Activated naive CD8-positive, alpha-beta T cell (primary cell): ENCODE results near the gene LSM2.
"Not testable (repeated sequence)": the region's sequence is repeated elsewhere in the genome, so short reads cannot be mapped to it uniquely, and the experiment has no call there.

ENCODE experiments used
- H3K27ac Mint-ChIP-seq: one replicate; pipeline ENCODE4 v1.8.0; 2021; ENCODE audit warnings: mixed read lengths
- H3K27me3 Mint-ChIP-seq: one replicate; pipeline ENCODE4 v1.8.0; 2021; ENCODE audit warnings: mixed read lengths
- H3K36me3 Mint-ChIP-seq: one replicate; pipeline ENCODE4 v1.8.0; 2021; ENCODE audit warnings: mixed read lengths
- H3K4me1 Mint-ChIP-seq: one replicate; pipeline ENCODE4 v1.8.0; 2021; ENCODE audit warnings: low read depth, mixed read lengths
- H3K4me3 Mint-ChIP-seq: one replicate; pipeline ENCODE4 v1.8.0; 2021; ENCODE audit warnings: mild to moderate bottlenecking, mixed read lengths
- H3K9me3 Mint-ChIP-seq: one replicate; pipeline ENCODE4 v1.8.0; 2021; ENCODE audit warnings: low read depth, mixed read lengths

The LSM2 gene

GRCh38 chr6:31834367-31835250 lies 27.8 kb upstream of the LSM2 start:
- peak overlapping the region; percentile 99 for H3K27ac Mint-ChIP-seq
- no peaks in the 10 kb centered on the region for H3K27me3 Mint-ChIP-seq
- H3K4me3 Mint-ChIP-seq, result peak overlapping the region; percentile 92
- H3K36me3 Mint-ChIP-seq, result peaks cover 28% of the 10 kb centered on the region
- no peaks in the 10 kb centered on the region for H3K9me3 Mint-ChIP-seq
- H3K4me1 Mint-ChIP-seq, result peaks cover 28% of the 10 kb centered on the region

GRCh38 chr6:31831350-31832215 lies 24.8 kb upstream of the LSM2 start:
- Mint-ChIP-seq H3K27ac (no peak overlapping the region), H3K4me1 (peaks cover 18% of the 10 kb centered on the region), H3K9me3 (no peaks in the 10 kb centered on the region), H3K4me3 (peak overlapping the region; percentile 96), H3K36me3 (peaks cover 11% of the 10 kb centered on the region), H3K27me3 (no peaks in the 10 kb centered on the region)

GRCh38 chr6:31830886-31831335 lies 24.1 kb upstream of the LSM2 start:
- no peaks in the 10 kb centered on the region for H3K9me3 Mint-ChIP-seq
- peaks cover 22% of the 10 kb centered on the region for H3K4me1 Mint-ChIP-seq
- peak overlapping the region; percentile 73 for H3K27ac Mint-ChIP-seq
- H3K4me3 Mint-ChIP-seq, result peak overlapping the region; percentile 96
- peaks cover 5% of the 10 kb centered on the region for H3K36me3 Mint-ChIP-seq
- no peaks in the 10 kb centered on the region for H3K27me3 Mint-ChIP-seq

GRCh38 chr6:31829633-31830283 lies 23.0 kb upstream of the LSM2 start:
- H3K27me3 Mint-ChIP-seq, result no peaks in the 10 kb centered on the region
- H3K9me3 Mint-ChIP-seq, result no peaks in the 10 kb centered on the region
- H3K36me3 Mint-ChIP-seq, result no peaks in the 10 kb centered on the region
- H3K4me3 Mint-ChIP-seq, result peak overlapping the region; percentile 96
- peak overlapping the region; percentile 67 for H3K27ac Mint-ChIP-seq
- H3K4me1 Mint-ChIP-seq, result peaks cover 29% of the 10 kb centered on the region

GRCh38 chr6:31827286-31828079 lies 20.7 kb upstream of the LSM2 start, which contains the start of gene HSPA1B:
TSS of gene HSPA1B (plus strand) at chr6:31827738. CDS start at chr6:31827951, 213 bp downstream.
- no peaks in the 10 kb centered on the region for H3K27me3 Mint-ChIP-seq
- peak within 1 kb of the TSS; percentile 98 for H3K27ac Mint-ChIP-seq
- no peaks in the 10 kb centered on the region for H3K36me3 Mint-ChIP-seq
- peaks cover 34% of the 10 kb centered on the region for H3K4me1 Mint-ChIP-seq
- peak within 1 kb of the TSS; percentile 94 for H3K4me3 Mint-ChIP-seq
- H3K9me3 Mint-ChIP-seq, result no peaks in the 10 kb centered on the region

DNA sequence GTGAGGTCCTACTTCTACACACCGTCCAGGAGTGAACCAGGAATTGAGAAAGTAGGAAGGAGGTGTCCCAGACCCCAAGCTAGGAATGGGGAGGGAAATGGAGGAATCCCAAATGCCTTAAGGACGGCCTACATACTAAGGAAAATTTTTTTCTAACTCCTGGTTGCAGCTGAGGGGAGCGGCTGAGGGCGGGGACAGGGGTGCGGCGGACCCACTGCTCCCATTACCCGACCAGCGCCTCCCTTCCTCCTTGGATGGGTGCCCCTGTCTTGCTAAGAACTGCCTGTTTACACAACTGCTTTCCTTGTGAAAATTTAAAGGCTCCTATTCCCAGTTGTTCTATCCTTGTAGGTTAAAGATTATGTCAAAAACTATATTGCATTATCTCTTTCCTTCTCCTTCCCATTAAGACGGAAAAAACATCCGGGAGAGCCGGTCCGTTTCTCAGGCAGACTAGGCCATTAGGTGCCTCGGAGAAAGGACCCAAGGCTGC lies 20.1 kb upstream of the LSM2 start:
- H3K27me3 Mint-ChIP-seq, result no peaks in the 10 kb centered on the region
- peaks cover 40% of the 10 kb centered on the region for H3K4me1 Mint-ChIP-seq

GRCh38 chr6:31825553-31825952 lies 18.8 kb upstream of the LSM2 start:
- no peaks in the 10 kb centered on the region for H3K9me3 Mint-ChIP-seq
- H3K4me1 Mint-ChIP-seq, result peaks cover 46% of the 10 kb centered on the region
- H3K36me3 Mint-ChIP-seq, result no peaks in the 10 kb centered on the region
- peak overlapping the region; percentile 66 for H3K27ac Mint-ChIP-seq
- H3K27me3 Mint-ChIP-seq, result no peaks in the 10 kb centered on the region
- peak overlapping the region; percentile 94 for H3K4me3 Mint-ChIP-seq

More for the DNA sequence above, 20.1 kb upstream of the LSM2 start:
- H3K27ac Mint-ChIP-seq, result peak overlapping the region; percentile 98
- no peaks in the 10 kb centered on the region for H3K9me3 Mint-ChIP-seq
- no peaks in the 10 kb centered on the region for H3K36me3 Mint-ChIP-seq
- H3K4me3 Mint-ChIP-seq, result peak overlapping the region; percentile 94

- not testable (repeated sequence) for H3K27me3 Mint-ChIP-seq, H3K4me3 Mint-ChIP-seq, H3K9me3 Mint-ChIP-seq, H3K36me3 Mint-ChIP-seq, H3K27ac Mint-ChIP-seq
- peaks cover 46% of the 10 kb centered on the region for H3K4me1 Mint-ChIP-seq
Observed at GRCh38 chr6:31823592-31824196, 16.9 kb upstream of the LSM2 start.

DNA sequence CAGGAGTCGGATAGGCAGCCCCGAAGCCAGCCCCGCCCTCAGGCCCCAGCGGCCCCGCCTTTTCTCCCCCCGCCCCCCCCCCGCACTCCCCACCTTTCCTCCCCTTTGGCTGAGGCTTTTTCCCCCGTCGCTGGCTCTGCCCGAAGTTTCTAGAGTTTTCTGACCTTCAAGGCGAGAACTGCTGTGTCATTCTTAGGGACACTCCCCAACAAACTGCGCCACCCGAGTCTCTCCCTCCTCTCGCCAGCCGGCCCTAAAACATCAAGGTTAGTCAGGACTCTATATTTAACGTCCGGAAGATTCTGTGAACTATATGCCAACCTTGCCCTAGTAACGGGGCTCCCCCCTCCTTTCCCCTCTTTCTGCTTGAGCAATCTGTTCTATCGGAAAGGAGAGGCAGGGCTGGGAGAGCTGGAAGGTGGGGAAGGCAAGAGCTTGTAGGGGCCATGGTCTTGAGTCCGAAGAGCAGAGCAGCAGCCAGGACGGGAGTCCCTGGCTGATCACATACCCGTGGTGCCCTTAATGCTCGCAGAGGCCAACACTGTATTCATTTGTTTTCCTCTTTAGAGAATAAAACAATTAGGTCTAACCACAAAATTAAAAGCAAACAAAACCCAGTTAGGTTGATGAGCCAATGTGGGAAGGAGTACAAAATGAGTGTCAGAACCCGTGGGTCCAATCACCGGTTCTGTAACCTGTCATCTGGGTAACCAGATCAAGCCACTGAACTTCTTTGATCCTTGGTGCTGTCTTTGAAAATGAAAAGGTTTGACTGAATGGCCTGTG lies 15.5 kb upstream of the LSM2 start:
- Mint-ChIP-seq H3K4me1 (peaks cover 57% of the 10 kb centered on the region), H3K9me3 (no peaks in the 10 kb centered on the region), H3K36me3 (no peaks in the 10 kb centered on the region), H3K27me3 (no peaks in the 10 kb centered on the region), H3K4me3 (peak overlapping the region; percentile 95), H3K27ac (peak overlapping the region; percentile 97)

DNA sequence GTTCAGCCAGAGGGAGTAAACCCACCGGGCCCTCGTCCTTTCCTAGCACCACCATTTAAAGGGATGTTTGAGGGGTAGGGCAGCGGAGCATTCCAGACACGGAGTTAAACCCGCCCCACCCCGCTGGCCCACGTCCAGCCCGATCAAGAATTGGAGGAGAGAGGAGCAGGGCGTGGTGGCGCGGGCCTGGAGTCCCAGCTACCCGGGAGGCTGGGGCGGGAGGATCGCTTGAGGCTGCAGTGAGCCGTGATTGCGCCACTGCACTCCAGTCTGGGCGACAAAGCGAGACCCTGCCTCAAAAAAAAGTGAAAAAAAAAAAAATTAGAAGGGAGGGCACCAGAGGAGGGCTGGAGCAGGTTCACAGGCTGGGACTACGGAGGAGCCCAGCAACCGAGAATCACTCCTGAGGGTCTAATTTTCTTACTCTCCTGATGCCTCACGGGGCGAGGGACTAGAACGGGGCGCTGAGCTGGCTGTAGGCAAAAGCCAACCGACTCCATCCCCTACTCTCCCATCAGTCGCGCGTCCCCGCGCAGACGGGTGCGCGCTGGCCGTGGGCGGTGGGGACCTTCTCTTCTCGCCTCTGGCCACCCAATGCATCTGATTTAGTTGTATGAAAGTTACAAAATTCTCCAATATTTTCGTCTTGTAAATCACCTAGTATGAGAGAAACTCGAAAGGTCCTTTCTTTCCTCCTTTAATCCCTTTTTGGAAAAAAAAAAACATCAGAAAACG lies 14.7 kb upstream of the LSM2 start:
- Mint-ChIP-seq H3K9me3 (no peaks in the 10 kb centered on the region), H3K36me3 (no peaks in the 10 kb centered on the region), H3K27ac (peak overlapping the region; percentile 97), H3K4me3 (peak overlapping the region; percentile 95), H3K27me3 (no peaks in the 10 kb centered on the region), H3K4me1 (peaks cover 49% of the 10 kb centered on the region)

DNA sequence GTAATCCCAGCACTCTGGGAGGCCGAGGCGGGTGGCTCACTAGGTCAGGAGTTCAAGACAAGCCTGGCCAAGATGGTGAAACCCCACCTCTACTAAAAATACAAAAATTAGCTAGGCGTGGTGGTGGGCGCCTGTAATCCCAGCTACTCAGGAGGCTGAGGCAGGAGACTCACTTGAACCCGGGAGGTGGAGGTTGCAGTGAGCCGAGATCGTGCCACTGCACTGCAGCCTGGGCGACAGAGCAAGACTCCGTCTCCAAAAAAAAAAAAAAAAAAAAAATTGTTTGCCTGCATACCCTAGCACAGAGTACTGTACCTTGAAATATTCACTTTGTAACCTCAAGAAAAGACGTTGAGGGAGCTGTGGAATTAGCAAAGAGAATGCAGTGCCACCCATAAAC lies 13.6 kb upstream of the LSM2 start:
- H3K9me3 Mint-ChIP-seq, H3K27ac Mint-ChIP-seq, H3K36me3 Mint-ChIP-seq, H3K27me3 Mint-ChIP-seq: not testable (repeated sequence)
- Mint-ChIP-seq H3K4me1 (peaks cover 45% of the 10 kb centered on the region), H3K4me3 (peak overlapping the region; percentile 95)

DNA sequence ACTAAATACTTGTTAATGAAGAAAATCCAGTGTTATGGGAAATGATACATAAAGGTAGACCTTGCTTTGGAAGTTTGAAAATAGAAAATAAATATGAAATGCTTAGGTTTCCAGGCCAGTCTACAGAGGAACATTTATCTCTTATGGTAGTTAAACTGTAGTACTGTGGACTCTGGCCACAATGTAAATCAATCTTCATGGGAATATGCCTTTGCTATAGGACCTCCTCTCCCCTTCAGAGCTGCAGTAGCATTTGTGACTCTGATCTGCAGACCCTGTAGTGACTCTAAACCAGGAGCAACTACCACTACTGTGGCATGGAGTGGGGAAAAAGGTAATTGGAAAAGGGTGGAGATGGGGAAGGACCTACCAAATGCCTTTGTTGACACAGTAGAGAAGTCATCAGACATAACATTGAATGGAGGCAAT lies 13.1 kb upstream of the LSM2 start:
- Mint-ChIP-seq H3K4me3 (peak overlapping the region; percentile 52), H3K4me1 (peaks cover 43% of the 10 kb centered on the region), H3K27ac (peak overlapping the region; percentile 69), H3K9me3 (no peaks in the 10 kb centered on the region), H3K36me3 (no peaks in the 10 kb centered on the region), H3K27me3 (no peaks in the 10 kb centered on the region)
